Anterior cingulate cortex (tissue), 58 donors: ENCODE results near the gene HEXA.
A peak's percentile ranks its signal among the peaks of the same experiment; 100 is the strongest.

ENCODE experiments used
- DNase-seq, 58 donors: peaks; one replicate each; lab custom pipeline; 2025; lab: John Stamatoyannopoulos, UW

HEXA gene

DNA sequence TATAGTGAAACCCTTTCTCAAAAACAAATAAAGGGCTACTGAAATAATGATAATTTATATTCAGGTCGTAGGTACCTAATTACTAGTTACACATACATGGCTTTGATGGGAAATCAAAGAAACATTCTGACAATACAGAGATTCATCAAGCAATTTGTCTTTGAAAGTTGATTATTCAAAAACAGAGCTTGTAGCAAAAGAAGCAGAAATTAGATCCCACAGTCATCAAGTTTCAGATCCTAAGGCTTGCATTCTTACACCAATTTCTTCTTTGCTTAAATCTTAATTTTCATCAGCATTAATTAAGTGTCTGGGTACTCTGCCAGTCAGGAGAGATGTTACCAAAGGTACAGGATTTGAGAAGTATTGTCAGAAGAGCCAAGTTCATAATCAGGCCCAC is 1.5 kb upstream of the HEXA start:
- no peak for DNase-seq

DNA sequence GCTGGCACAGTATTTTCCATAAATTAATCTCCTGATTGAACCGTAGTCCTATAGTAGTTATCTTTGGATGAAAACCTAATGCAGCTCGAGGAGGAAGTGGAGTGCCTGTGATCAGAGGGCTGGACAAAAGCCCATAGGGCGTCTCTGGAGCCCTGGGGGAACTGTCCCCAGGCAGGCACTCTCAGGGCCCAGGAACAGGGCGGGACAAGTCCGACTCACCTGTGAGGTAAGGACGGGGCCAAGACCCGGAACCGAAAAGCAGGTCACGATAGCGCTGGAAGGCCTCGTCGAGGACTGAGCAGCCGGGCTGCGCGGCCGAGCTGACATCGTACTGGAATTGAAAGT is 341 bp downstream of the HEXA start:
- DNase-seq = peak in 6 of 58 donors; percentile 37 to 80 (median 64)

DNA sequence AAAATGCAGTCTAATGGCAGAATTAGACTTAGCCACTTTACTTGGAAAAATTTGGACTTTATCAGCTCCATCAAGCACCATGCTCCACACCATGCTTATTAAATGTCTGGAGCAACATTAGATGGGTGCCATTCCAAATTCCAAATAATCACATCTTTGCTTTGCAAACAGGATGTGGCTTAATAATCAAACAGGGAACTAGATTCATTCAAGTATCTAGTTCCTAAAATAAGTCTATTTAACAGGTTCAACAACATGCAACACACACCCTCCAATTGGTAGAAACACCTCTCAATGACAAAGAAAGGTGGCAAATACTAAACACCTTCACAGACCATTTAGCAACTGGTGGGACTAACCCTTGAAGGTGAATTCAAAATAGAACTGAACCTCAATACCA is 3.5 kb downstream of the HEXA start:
- no peak for DNase-seq

DNA sequence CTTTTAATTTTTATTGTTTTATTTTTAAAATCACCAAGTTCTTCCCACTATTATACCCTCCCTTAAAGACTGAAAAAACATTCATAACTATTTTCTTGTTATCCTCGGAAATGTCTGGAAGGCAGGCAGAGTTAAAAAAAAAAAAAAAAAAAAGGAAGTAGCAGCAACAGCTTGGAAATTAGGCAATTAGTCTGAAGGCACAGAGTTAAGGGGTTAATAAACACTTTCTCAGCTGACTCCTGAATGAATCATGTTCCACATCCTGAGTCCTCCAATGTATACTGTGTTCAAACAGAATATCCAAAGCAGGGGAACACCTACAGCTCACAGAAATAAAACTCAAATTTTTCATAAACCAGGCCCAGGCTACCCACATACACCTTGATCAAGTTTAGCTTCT is 5.8 kb downstream of the HEXA start:
- no peak for DNase-seq

DNA sequence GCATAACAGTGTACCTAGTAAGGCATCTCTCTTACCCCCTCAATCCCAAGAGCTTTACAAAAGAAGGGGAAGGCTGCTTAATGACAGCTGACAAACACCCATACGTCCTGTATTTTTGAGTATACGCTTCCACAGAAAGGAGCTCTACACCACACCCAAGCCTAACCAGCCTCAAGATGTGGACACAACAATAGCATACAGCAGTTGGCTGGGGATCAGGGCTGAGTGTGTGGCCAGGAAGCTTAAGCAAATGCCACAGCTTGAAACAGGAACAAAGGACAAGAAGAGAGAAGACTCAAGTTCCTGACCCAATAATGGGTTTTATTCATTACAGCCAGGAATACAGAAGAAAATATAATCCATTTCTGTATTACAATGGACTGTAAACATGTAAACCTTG is 6.9 kb downstream of the HEXA start:
- DNase-seq = peak in 3 of 58 donors; percentile 0 to 25 (median 2)

DNA sequence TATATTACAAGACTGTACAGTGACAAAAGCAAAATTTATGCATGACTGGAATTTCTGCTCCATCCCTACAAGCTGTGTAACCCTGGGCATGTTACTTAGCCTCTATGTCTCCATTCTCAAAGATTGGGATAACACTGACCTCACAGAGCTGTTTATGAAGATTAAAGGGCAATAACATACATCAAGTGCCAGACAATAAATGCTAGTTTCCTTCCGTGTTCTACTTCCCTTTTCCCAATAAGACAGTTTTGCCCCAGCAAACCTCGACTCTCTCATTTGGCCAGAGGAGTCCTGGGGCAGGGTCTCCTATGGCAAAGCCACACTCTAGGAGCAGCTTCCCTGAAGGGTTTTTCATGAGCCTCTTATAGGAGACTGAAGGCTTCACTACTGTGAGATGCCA is 7.5 kb downstream of the HEXA start:
- DNase-seq = no peak

DNA sequence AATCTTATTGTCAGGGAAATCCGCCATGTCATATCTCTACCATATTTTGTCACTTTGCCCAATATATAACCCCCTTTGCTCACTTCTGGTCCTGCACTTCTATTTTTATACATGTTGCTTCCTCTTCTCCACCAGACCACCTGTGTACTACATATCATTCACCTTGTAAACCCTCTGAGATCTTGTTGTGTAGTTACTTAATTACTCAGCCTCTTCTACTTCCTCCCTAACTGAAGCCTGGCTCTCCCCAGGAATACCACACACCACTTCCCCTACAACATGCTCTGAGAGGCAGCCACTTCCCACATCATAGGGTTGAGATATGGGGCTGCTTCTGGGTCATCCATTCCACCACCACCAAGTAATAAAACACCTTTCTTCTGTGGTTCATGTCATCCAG is 10.0 kb downstream of the HEXA start:
- no peak for DNase-seq

DNA sequence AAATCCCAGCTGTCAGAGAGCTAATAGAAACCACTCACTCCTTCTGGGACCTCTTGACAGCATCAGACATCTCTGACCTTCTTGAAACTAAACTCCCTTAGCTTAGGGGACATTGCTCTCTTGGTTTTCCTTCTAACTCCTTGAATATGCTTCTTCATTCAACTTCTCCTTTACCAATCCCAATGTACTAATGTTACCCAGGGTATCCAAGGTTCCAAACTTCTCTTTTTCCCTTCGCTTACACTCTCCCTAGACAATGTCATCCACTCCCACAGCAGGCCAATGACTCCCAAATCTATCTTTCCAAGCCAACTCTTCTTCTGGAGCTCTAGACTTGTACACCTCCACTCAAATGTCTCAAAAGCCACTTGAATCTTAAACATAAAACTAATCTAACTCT is 14.6 kb downstream of the HEXA start:
- no peak for DNase-seq

DNA sequence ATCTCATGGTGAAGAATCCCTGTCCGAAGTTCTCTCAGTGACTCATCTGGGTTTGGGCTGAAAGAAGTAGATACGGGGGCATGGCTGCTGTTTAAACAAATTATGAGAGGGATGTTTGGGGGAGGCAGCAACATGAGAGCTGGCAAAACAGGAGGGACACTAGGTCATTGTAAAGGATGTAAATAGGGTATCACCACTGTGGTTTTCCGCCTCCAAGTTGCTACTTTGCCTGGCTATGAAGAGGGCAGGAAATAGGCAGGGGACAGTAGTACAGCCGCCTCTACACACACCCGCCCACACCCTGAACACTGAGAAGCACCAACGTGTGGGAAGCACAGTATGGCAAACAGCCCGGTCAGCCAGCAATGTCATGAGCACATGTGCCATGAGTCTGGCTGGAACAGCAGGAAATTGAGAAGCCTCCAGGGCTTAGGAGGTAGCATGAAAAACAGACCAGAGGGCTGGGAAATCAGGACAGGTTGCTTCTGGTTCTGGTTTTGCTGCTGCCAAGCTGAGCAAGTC is 17.1 kb downstream of the HEXA start:
- DNase-seq = peak in 35 of 58 donors; percentile 5 to 77 (median 32)

DNA sequence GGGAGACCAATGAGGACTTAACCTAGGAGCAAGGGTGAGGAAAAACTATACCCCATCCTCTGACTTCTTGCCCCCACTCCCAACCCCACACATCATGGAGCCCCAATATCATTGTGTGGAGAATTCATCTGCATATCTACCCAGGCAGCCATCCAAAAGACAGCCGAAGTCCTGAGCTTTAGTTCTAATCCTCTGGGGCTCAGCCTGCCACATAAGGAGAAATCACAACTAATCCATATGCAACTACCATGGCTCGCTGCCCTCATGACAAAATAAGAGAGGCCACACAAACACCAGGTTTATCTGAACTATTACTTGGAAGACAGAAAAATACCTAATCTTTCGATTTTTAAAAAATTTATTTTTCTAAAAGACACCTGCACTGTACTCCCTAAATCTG is 17.7 kb downstream of the HEXA start:
- no peak for DNase-seq

DNA sequence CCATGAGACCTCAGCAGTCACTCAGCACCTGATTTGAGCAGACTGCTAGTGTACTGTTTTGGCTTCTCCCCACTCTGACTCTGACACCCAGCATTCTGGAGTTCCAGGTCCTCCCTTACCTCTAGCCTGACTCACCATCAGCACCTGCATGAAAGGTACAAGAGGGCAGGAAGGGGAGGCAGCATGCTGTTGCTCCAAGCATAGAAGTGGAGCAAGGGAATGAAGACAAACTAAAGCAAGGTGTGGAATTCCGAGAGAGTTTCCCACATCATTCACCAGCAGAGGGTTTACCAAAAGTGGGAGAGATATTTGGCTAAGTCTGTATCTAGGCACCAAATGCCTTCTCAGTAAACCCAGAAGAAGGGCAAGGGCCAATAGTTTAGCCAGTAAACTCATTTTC is 21.3 kb downstream of the HEXA start:
- no peak for DNase-seq

DNA sequence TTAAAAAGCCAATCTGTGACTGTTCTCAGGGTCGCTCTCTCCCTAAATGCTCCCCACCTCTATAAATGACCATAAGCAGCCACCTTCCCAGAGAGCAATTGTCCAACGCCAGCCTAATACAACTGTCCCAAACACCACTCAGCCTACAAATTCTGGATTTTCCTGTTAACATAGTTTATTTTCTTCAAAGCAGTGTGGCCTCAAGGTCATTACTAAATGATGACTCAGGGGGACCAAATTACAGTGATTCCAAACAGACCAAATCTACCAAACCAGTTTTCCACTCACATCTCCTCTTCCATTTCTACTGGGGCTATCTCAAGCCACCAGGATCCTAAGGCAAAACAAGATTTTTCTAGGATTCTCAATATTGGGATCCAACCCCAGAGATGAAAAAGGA is 22.5 kb downstream of the HEXA start:
- no peak for DNase-seq

DNA sequence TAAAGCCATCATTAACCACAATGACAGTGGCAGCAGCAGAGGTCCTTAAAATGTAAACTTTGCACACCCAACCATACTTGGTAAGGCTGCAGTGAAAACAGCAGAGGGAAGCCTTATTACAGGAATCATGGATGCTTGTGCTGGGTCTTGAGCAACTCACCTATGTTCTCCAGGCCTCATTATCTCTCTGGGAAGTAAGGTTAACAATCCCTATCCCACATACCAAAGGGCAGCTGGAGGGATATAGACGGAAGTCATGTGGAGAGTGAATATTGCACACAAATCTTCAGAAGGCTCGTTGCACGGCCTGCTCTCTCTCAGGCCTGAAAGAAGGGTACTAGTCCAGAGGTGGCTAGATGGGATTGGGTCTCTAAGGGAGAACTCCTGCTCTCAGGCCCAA is 30.0 kb downstream of the HEXA start:
- DNase-seq = no peak

DNA sequence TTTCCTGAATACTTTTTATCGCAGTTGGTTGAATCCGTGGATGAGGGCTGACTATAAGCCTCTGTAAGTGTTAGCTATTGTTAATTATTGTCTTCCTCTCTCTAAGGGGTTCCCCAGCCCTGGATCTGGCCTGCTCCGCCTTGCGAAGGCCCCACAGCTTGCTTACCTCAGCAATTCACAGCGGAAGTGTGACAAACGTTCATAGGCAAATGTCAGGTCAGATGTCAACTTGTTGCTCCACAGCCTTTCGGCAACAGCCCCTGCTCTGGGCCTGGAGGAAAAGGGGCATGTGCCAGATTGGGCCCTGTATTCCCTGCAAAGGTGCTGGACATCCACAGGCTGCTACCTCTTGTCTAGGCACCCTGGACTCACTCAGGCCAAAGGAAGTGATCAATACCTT is 30.5 kb downstream of the HEXA start:
- no peak for DNase-seq

DNA sequence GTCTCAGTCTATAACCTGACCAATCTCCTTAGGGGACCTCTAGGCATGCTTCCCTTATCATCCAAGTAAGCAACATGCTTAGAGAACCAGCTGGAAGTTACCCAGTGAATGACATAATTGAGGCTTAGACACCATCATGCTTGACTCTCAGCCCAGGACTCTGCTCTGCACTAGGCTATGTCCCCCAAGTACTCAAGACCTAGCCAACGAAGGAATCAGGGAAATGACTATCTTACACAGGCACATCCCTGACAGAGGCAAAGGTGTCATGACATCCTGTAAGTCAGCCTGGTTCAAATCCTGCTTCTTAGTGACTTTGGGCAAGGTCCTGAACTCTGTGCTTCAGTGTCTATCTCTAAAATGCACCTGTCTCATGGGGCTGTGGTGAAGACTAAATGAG is 31.2 kb downstream of the HEXA start:
- no peak for DNase-seq

DNA sequence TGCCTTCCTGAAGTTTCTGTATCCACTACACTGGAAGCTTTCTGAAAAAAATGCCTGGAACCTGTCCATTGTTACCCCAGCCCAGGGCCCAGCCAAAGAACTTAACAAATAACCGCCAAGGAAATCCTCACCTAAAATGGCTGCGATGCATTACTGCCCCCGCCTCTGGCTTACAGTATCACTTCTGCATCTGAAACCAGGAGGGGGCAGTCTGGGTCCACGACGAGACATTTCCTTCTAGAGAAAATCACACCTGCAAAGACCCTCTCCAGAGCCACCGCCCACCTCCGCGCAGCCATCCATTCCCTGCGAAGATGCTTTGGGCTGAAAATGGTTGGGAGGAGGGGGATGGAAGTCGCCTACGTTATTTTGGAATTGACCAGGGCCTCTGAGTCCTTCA is 33.4 kb downstream of the HEXA start:
- DNase-seq = peak in 3 of 58 donors; percentile 5 to 29 (median 10)

DNA sequence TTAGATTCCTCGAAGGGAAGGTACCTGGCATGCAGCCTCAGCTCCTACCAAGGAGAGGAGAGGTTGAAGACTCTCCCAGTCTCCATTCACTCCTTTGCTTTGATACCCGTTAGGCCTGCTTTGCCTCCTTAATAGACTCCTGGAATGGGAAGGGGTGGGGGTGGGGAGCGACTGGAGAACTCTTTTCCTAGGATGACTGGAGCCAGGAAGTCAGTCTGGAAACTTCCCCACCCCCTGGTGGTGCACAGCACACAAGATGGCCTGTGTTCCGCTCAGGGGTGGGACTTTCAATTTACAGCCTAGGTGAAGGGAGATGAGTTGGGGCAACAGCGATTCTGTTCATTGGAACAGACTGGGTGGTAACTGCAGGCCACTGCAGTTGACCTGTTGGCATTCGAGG is 34.5 kb downstream of the HEXA start:
- no peak for DNase-seq

DNA sequence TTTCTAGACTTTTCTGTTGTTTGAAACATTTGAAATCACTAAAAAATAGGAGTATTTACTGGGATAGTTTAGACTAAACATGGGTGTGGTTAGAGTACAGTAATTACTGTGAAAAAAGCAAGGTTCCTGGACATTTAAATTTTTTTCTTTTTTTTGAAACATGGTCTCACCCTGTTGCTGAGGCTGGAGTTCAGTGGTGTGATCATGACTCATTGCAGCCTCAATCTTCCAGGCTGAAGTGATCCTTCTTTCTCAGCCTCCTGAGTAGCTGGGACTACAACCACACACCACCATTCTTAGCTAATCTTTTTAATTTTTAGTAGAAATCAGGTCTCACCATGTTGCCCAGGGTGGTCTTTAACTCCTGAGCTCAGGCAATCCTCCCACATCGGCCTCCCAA is 35.4 kb downstream of the HEXA start:
- no peak for DNase-seq

DNA sequence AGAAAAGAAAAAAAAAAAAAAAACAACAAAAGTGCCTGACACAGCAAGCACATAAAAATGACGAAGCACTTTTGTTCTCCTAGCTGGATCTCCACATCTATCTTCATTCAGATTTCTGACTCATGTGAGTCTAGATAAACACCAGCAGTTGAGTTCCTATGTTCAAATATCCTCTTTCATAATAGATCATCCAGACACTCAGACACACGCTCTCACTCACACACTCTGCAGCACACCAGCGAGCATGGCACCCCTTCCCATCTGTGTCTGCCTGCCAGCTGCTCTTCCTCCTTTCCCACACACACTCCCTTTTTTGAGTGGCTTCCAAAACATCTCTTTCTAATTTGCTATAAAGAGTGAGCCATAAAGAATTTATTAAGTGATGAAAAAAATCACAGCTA is 36.0 kb downstream of the HEXA start:
- DNase-seq = peak in 25 of 58 donors; percentile 4 to 60 (median 23)

DNA sequence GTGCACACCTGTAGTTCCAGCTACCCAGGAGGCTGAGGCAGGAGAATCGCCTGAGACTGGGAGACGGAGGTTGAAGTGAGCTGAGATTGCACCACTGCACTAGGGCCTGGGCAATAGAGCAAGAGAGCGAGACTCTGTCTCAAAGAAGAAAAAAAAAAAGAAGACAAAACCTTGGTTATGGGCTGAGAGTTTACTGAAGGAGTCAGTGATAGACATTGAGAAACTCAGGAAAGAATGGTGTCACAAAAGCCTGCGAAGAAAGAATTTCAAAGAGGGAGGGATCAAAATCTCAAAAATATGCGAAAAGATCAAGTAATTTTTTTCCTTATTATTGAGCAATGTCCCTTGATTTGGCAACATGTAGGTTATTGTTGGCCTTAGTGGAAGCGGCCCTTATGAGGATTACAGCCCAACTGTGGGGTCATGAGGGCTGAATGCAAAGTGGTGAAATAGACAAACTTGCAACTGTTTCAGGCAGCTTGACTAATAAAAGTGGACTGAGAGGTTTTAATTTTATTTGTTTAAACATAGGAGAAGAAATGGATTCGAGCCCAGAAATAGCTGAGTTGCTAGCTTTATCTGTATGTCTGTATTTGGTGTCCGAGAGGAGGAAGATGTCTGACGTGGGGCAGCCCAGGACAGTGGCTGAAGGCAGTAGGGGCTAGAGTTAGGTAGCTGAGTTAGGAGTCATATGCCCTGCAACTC is 37.0 kb downstream of the HEXA start:
- DNase-seq = no peak

DNA sequence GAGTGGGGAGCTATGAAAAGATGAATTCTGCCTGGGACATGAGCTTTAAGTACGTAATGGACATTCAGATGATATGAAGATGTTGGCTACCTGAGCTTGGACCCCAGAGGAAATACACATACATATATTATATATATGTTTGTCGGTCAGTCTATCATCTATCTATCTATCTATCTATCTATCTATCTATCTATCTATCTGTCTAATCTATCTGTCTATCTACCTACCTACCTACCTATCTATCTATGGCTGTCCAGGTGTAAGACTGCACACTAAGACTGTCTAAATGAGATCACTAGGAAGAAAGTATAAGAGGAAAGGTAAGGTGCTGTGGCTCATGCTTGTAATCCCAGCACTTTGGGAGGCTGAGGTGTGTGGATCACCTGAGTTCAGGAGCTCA is 37.7 kb downstream of the HEXA start:
- no peak for DNase-seq

DNA sequence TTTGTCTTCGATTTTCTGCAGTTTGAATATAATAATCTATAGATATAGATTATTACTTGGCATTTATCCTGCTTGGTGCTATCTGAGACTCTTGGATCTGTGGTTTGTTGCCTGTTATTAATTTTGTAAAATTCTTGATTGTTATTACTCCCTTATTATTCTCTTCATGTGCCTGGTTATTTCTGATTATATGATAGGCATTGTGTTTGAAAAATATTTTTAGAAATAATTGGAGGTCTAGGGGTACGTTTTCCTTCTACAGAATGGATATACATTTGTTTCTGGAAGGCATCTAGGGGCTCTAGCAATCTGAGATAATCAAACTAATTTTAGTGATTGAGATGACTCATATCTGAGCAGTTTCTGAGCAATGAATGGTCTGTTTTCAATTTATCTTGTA is 41.0 kb downstream of the HEXA start:
- no peak for DNase-seq

DNA sequence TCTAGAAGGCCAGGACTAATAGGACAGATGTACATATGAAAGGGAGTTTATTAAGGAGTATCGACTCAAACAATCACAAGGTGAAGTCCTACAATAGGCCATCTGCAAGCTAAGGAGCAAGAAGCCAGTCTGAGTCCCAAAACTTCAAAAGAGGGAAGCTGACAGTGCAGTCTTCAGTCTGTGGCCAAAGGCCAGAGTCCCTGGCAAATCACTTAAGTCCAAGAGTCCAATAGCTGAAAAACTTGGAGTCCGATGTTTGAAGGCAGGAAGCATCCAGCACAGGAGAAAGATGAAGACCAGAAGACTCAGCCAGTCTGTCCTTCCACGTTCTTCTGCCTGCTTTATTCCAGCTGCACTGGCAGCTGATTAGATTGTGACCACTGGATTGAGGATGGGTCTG is 44.8 kb downstream of the HEXA start:
- no peak for DNase-seq
